Measurements from ENCODE around the gene ESF1.

Gene ESF1

GRCh38 chr20:13736436-13737191 is 48.1 kb downstream of the ESF1 start:
- DNase-seq, result no peak

- no peak for DNase-seq
Observed at GRCh38 chr20:13735826-13736225, 48.9 kb downstream of the ESF1 start.

- no peak for DNase-seq
Observed at GRCh38 chr20:13723011-13723410, 61.7 kb downstream of the ESF1 start.

GRCh38 chr20:13718171-13718570 is 66.5 kb downstream of the ESF1 start:
- no peak for DNase-seq

GRCh38 chr20:13717631-13718044 is 67.1 kb downstream of the ESF1 start:
- no peak for DNase-seq

GRCh38 chr20:13715171-13715570 is 69.5 kb downstream of the ESF1 start:
- DNase-seq, result no peak

GRCh38 chr20:13708234-13708633 is 76.5 kb downstream of the ESF1 start:
- no peak for DNase-seq

GRCh38 chr20:13703265-13703664 is 81.5 kb downstream of the ESF1 start:
- no peak for DNase-seq

- DNase-seq, result no peak
Observed at GRCh38 chr20:13701486-13701885, 83.2 kb downstream of the ESF1 start.

- no peak for DNase-seq
Observed at GRCh38 chr20:13700761-13701160, 84.0 kb downstream of the ESF1 start.

- no peak for DNase-seq
Observed at GRCh38 chr20:13694420-13695150, 90.1 kb downstream of the ESF1 start.

- DNase-seq, result no peak
Observed at GRCh38 chr20:13692802-13693736, 91.7 kb downstream of the ESF1 start.

- no peak for DNase-seq
Observed at GRCh38 chr20:13690943-13691342, 93.8 kb downstream of the ESF1 start.

- no peak for DNase-seq
Observed at GRCh38 chr20:13687815-13688214, 96.9 kb downstream of the ESF1 start.

- no peak for DNase-seq
Observed at GRCh38 chr20:13685623-13686022, 99.1 kb downstream of the ESF1 start.

- no peak for DNase-seq
Observed at GRCh38 chr20:13684566-13685222, 100.0 kb downstream of the ESF1 start.

- DNase-seq, result no peak
Observed at GRCh38 chr20:13683833-13684232, 100.9 kb downstream of the ESF1 start.

GRCh38 chr20:13681248-13682125 is 103.2 kb downstream of the ESF1 start:
- no peak for DNase-seq

- DNase-seq, result no peak
Observed at GRCh38 chr20:13678944-13679343, 105.8 kb downstream of the ESF1 start.

- DNase-seq, result no peak
Observed at GRCh38 chr20:13677241-13677640, 107.5 kb downstream of the ESF1 start.

- DNase-seq, result no peak
Observed at GRCh38 chr20:13676682-13677081, 108.0 kb downstream of the ESF1 start.

- no peak for DNase-seq
Observed at GRCh38 chr20:13672690-13673089, 112.0 kb downstream of the ESF1 start.

Measured in NCI-H187 treated with DMSO at 0.1 percent for 48 hours (cell line).